ENCODE results near the gene GAL3ST2.
A peak's percentile ranks its signal among the peaks of the same experiment; 100 is the strongest.
"Not testable (repeated sequence)": the region's sequence is repeated elsewhere in the genome, so short reads cannot be mapped to it uniquely, and the experiment has no call there.

Gene GAL3ST2

GRCh38 chr2:241776336-241777169, at the start of gene GAL3ST2:
Gene GAL3ST2, plus strand, starts transcription at chr2:241776822. Its CDS starts 134 bp downstream, at chr2:241776956.
- DNase-seq (ENCODE audit: extremely low spot score, insufficient read length, low read depth), result no peak
- no peak for FAIRE-seq

GRCh38 chr2:241728000-241728399, 48.6 kb upstream of the GAL3ST2 start:
- no peak for FAIRE-seq
- no peak for DNase-seq (ENCODE audit: extremely low spot score, insufficient read length, low read depth)

DNA sequence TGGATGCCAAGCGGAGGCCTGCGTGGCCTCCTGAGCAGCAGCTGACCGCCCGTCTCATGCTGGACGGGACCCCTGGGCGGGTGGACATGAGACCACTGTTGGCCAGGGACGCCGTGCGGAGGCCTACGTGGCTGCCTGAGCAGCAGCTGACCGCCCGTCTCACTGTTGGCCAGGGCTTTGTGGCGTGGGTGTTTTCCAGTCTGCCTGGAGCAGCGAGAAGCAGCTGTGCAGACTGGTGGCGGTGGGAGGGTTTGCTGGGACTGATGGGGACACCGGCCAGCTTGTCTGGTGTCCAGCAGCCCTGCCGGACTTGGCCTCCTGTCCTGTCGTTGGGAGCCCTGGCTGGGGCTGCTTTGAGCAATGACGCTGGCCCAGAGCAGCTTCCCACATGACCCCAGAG, 48.0 kb upstream of the GAL3ST2 start:
- no peak for DNase-seq (ENCODE audit: extremely low spot score, insufficient read length, low read depth)
- no peak for FAIRE-seq

DNA sequence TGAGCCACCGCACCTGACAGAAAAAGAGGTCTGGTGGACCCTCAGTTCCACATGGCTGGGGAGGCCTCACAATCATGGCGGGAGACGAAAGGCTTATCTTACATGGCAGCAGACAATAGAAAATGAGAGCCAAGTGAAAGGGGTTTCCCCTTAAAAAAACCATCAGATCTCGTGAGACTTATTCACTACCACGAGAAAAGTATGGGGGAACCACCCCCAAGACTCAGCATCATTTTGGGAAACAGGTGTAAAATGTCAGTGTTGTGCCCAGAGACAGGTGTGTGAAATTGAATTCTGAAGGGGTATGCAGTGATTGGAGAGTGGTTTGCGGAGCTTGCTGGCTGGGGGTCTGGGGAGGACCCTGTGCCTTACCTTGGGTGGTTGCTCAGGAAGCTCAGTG, 46.8 kb upstream of the GAL3ST2 start:
- DNase-seq (ENCODE audit: extremely low spot score, insufficient read length, low read depth) (no peak), FAIRE-seq (peak; percentile 70)

GRCh38 chr2:241730671-241731293, 45.8 kb upstream of the GAL3ST2 start:
- DNase-seq (ENCODE audit: extremely low spot score, insufficient read length, low read depth) (no peak), FAIRE-seq (no peak)

DNA sequence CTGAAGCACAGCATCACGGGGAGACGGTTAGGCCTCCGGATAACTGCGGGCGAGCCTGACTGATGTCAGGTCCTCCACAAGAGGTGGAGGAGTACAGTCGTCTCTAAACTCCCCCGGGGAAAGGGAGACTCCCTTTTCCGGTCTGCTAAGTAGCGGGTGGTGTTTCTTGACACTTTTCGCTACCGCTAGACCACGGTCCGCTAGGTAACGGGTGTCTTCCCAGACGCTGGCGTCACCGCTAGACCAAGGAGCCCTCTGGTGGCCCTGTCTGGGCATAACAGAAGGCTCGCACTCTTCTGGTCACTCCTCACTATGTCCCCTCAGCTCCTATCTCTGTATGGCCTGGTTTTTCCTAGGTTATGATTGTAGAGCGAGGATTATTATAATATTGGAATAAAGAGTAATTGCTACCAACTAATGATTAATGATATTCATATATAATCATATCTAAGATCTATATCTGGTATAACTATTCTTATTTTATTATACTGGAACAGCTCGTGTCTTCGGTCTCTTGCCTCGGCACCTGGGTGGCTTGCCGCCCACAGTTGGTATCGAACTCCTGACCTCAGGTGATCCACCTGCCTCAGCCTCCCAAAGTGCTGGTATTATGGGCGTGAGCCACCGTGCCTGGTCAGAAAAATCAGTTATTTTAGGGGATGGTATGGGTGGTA, 44.0 kb upstream of the GAL3ST2 start:
- FAIRE-seq, result peak; percentile 84
- not testable (repeated sequence) for DNase-seq (ENCODE audit: extremely low spot score, insufficient read length, low read depth)

DNA sequence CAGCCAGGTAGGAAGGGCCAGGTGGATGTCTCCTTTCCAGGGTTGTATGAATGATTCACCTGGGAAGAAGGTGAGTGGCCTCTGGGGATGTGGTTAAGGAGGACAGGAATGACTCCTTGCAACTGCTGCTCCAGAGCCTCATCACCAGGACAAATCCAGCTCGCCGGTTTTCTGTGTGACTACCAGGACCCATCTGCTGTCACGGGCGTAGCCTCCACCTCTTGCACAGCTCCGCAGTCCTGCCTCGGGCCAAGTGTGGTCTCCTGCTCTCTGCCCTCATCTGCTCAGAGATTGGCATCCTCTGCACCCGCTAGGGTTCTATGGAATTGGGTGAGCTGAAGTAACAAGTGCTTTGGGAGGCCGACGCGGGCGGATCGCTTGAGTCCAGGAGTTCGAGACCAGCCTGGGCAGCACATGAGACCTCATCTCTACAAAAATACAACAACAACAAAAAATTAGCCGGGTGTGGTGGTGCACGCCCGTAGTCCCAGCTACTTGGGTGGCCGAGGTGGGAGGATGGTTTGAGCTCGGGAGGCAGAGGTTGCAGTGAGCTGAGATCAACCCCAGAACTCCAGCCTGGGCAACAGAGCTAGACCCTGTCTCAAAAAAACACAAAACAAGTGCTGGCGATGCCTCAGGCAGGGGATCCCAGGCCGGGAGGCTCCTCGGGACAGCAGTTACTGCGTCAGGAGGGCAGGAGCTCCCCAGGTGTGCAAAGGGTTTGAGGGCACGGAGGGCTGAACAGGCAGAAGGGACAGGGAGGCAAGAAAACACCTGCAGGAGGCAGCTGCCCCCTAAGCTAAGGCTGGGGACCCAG, 43.0 kb upstream of the GAL3ST2 start:
- FAIRE-seq (no peak), DNase-seq (ENCODE audit: extremely low spot score, insufficient read length, low read depth) (no peak)

DNA sequence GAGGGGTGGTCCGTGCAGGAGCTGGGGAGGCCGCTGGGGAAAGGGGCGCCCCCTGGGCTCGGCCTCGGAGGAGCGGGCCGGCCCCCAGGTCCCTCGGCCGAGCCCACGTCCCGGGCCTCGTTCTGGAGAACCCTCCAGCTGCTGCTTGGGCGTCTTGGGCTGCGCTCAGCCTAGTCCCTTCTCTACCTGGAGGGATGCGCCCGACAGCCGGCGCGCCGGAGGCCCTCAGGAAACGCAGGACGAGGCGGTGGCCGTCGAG, 42.5 kb upstream of the GAL3ST2 start:
- no peak for FAIRE-seq
- DNase-seq (ENCODE audit: extremely low spot score, insufficient read length, low read depth), result no peak

GRCh38 chr2:241734467-241735208, 42.0 kb upstream of the GAL3ST2 start, which contains the start of gene D2HGDH:
Gene D2HGDH, plus strand, starts transcription at chr2:241734630. Its CDS starts 595 bp downstream, at chr2:241735225.
- FAIRE-seq (peak; percentile 78), DNase-seq (ENCODE audit: extremely low spot score, insufficient read length, low read depth) (peak; percentile 93)

GRCh38 chr2:241736111-241736510, 40.5 kb upstream of the GAL3ST2 start:
- DNase-seq (ENCODE audit: extremely low spot score, insufficient read length, low read depth), result no peak
- FAIRE-seq, result no peak

- FAIRE-seq (no peak), DNase-seq (ENCODE audit: extremely low spot score, insufficient read length, low read depth) (no peak)
Observed at GRCh38 chr2:241738040-241738686, 38.5 kb upstream of the GAL3ST2 start.

DNA sequence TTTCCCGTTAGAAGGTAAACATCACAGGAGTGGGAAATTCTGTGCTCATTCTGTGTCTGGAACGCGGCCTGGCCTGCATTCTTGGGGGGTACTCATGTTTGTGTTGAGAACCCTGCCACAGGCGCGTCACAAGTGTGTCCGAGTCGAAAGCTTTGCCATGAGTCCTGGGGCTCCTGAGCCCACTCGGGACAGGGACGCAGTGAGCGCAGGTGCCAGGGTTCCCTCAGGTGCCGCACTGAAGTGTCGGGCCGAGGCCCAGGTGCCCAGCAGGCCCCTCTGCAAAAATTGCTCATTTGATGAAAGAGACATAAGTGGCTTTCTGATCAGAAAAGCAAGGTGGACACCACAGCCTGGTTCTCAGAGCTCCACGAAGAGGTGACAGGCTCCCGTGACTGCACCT, 37.4 kb upstream of the GAL3ST2 start:
- FAIRE-seq (no peak), DNase-seq (ENCODE audit: extremely low spot score, insufficient read length, low read depth) (no peak)

GRCh38 chr2:241739651-241740050, 37.0 kb upstream of the GAL3ST2 start:
- no peak for FAIRE-seq

DNA sequence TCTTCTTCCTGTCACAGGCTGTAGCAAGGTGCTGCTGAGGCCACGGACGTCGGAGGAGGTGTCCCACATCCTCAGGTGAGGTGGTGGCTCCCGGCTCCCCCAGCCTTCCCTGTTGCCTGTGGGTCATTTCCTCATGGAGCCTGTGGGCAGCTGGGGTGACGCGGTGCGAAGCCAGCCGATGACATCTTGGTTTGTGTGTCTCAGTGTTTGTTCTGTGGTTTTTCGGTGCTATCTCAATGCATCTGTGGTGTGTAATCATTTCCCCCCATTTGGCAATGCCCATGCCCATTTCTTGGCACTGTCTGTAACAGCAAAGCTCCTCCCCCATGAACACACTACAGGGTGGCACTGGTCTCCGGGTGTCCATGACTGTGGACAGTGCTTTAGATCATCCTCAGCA, 35.6 kb upstream of the GAL3ST2 start:
- FAIRE-seq (no peak), DNase-seq (ENCODE audit: extremely low spot score, insufficient read length, low read depth) (no peak)

More at GRCh38 chr2:241739651-241740050, 37.0 kb upstream of the GAL3ST2 start:
- DNase-seq (ENCODE audit: extremely low spot score, insufficient read length, low read depth), result no peak

- FAIRE-seq (no peak), DNase-seq (ENCODE audit: extremely low spot score, insufficient read length, low read depth) (no peak)
Observed at GRCh38 chr2:241742320-241742939, 34.2 kb upstream of the GAL3ST2 start.

GRCh38 chr2:241743008-241743407, 33.6 kb upstream of the GAL3ST2 start:
- not testable (repeated sequence) for FAIRE-seq; DNase-seq (ENCODE audit: extremely low spot score, insufficient read length, low read depth)

- FAIRE-seq (no peak), DNase-seq (ENCODE audit: extremely low spot score, insufficient read length, low read depth) (no peak)
Observed at GRCh38 chr2:241743620-241744019, 33.0 kb upstream of the GAL3ST2 start.

DNA sequence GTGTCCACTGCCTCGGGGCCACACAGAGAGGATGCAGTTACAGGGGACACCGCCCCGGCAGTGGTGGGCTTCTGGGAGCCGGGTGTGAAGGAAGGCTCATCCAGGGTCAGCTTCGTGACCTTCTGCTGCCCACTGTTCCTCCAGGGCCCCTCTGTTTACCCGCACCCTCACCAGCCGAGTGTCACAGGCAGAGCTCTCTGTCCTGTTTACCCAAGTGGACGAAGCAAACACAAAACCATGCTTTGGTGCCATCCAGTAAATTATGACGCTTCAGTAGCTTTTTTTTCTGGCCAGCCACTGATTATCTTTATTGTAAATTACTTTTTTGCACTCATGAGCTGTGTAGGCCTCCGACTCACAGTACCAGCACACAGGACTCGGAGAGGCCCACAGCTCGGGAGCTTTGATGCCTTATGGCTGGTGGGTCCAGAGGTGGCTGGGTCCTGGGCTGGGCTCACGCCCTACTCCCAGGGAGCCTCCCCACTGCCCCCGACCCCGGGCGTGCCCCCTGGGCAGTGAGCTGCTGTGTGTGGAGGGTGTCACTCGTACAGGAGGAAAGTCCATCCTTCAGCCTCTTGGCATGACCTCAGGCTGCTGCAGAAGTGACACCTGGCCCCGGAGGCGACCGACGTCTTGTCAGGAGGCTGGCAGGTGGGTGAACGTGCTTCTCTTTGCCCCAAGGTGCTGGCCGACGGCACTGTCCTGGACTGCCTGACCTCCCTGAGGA, 32.4 kb upstream of the GAL3ST2 start:
- no peak for FAIRE-seq

More for the DNA sequence above, 32.4 kb upstream of the GAL3ST2 start:
- DNase-seq (ENCODE audit: extremely low spot score, insufficient read length, low read depth), result no peak
